NB4 (cell line): ENCODE measurements around the gene TMEM101.
A peak's percentile ranks its signal among the peaks of the same experiment; 100 is the strongest.

ENCODE experiments used
- DNase-seq: peaks from one replicate; pipeline ENCODE4 v3.0.0; 2010; ENCODE audit warnings: low read depth
- H3K4me3 ChIP-seq: one replicate; pipeline ENCODE4 v1.5.1; 2011; ENCODE audit warnings: mild to moderate bottlenecking, low read depth, low read length, moderate library complexity
- CTCF ChIP-seq: IDR thresholded peaks from one replicate; pipeline ENCODE4 v1.5.1; 2012; ENCODE audit warnings: low read depth, low read length
- MAX ChIP-seq: IDR thresholded peaks from 2 replicates; pipeline ENCODE4 v1.6.1; 2011; ENCODE audit warnings: low read depth, low read length
- MYC ChIP-seq: IDR thresholded peaks from 2 replicates; pipeline ENCODE4 v1.6.1; 2011; ENCODE audit warnings: low read depth, low read length
- POLR2A ChIP-seq: IDR thresholded peaks from 2 replicates; pipeline ENCODE4 v1.6.1; 2011; ENCODE audit warnings: mild to moderate bottlenecking; ENCODE audit not compliant: insufficient read length; ENCODE audit errors: extremely low read depth

TMEM101 gene

GRCh38 chr17:44004077-44004760 lies 10.5 kb downstream of the TMEM101 start, which contains the start of gene NAGS:
TSS of gene NAGS (plus strand) at chr17:44004622. CDS start at chr17:44004664, 42 bp downstream.
- no peak for DNase-seq
- no peak within 1 kb of the TSS for H3K4me3 ChIP-seq
- no peak for TF ChIP-seq MYC
- TF ChIP-seq CTCF = no peak
- no peak for TF ChIP-seq POLR2A
- no peak for TF ChIP-seq MAX

GRCh38 chr17:44002141-44002848 lies 12.5 kb downstream of the TMEM101 start:
- no peak overlapping the region for H3K4me3 ChIP-seq
- DNase-seq = peak; percentile 16
- TF ChIP-seq POLR2A = no peak
- TF ChIP-seq CTCF = no peak
- TF ChIP-seq MAX = no peak
- no peak for TF ChIP-seq MYC

GRCh38 chr17:44001461-44001920 lies 13.3 kb downstream of the TMEM101 start:
- no peak for DNase-seq
- no peak for TF ChIP-seq MYC
- TF ChIP-seq POLR2A = no peak
- TF ChIP-seq MAX = no peak
- TF ChIP-seq CTCF = no peak
- H3K4me3 ChIP-seq = no peak overlapping the region

GRCh38 chr17:44000871-44001460 lies 13.8 kb downstream of the TMEM101 start:
- no peak for DNase-seq
- no peak overlapping the region for H3K4me3 ChIP-seq
- no peak for TF ChIP-seq MYC
- no peak for TF ChIP-seq MAX
- no peak for TF ChIP-seq CTCF
- no peak for TF ChIP-seq POLR2A

GRCh38 chr17:44000141-44000860 lies 14.5 kb downstream of the TMEM101 start:
- no peak for DNase-seq
- TF ChIP-seq CTCF (no peak), MYC (no peak), MAX (no peak), POLR2A (no peak)
- no peak overlapping the region for H3K4me3 ChIP-seq
